H54 (cell line): ENCODE measurements around the gene MGLL.
A peak's percentile ranks its signal among the peaks of the same experiment; 100 is the strongest.

Source experiments
- DNase-seq: peaks from one replicate; pipeline ENCODE4 v3.0.0; 2011; ENCODE audit warnings: low spot score, mixed read lengths; ENCODE audit not compliant: insufficient read length
- FAIRE-seq: peaks from 3 replicates; lab custom pipeline; 2011; peaks lifted over from hg19 to GRCh38; lab: Jason Lieb, UNC
- POLR2A ChIP-seq: IDR thresholded peaks from 2 replicates; pipeline ENCODE4 v1.6.1; 2011; ENCODE audit warnings: low read depth, mild to moderate bottlenecking, low read length

MGLL gene

DNA sequence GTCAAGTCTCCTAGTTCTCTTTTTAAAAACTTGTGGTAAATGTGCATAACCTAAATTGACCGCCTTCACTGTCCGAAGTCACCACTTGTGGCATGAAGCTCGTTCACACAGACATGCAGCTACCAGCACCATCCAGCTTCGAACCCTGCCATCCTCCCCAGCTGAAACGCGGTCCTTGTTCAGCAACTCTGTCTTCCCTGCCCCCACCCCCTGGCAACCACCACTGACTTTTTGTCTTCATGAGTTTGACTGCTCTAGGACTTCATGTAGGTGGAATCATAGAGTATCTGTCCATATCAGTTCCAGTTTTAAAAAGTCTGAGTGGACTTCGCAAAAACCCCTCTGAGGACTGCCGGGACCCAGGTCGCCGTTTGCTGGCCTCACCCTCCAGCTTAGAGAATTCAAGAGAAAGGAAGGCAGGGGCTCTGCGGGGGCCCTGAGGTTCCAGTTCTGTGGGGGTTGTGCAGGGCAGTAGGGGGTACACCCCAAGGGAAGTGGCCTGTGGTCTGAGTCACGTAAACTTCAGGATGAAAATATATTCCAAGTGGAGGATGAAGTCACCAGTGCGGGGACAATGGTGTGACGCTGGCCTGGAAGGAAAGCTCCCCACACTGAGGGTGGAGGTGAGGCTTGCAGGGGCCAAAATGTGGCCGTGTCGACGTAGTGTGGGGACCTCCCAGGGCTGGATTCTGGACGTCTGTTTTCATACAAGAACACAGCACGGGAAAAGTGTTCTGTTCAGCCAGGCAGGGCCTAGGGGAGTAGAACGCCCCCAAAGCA lies 82.0 kb downstream of the MGLL start:
- FAIRE-seq (no peak), DNase-seq (no peak)
- TF ChIP-seq POLR2A, result no peak

DNA sequence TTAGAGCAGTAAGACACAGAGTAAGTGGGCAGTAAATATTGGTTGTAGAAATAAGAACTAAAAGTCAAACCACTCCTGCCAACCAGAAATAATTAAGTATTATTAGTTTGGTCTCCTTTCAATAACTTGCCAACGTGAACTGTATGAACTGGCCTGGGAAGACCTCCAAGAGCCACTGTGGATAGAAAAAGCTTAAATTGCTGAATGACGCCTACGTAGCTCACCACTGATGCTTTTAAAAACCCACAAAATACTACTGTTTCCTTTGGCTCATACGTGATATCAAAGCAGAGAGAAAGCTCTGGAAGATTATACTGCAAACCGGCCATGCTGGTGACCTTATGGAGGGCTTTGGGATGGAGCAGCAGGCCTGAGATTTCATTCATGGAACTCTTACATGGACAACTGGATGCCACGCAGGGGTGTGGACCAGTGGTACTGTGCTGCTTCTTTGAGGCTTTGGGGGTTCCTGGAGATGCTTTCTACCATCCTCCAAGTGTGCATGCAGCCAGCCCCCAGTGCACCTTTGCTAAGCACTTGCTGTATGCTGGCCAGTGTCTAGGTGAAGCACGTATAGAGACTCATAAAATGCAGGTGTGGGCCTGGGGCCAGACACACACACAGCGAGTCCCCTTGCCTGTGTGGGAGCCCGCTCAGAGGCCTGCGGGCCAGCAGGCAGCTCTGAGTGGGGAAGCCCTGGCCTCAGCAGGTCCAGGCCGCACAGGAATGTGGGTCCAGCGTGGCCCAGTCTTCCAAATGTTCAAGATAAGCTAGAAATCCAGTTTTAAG lies 82.8 kb downstream of the MGLL start:
- no peak for FAIRE-seq
- DNase-seq, result no peak
- TF ChIP-seq POLR2A, result no peak

DNA sequence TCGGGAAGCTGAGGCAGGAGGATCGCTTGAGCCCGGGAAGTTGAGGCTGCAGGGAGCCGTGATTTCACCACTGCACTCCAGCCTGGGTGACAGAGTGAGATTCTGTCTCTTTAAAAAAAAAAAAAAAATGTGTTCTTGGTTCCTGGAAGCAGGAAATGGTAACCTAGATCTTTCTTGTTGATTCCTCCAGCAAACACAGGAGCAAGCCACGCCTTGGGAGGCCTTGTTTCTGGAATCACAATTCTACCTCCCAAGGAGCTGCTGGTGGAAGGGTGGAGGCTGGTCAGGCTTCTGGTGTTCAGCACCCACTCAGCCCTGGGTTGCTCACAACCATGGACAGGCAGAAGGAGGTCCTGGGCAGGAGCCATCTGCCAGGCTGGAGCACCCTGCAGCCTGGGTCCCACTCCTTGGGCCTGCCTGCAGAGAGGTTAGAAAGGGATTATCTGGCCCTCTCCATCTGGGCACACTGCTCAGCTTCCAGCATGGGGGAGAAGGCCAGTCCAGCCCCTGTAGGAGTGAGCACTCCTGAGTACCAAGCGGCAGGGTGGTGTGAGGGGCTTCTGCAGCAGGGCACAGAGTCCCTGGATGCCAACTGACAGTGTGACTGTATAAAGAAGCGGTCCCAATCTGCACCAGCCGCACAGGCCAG lies 84.0 kb downstream of the MGLL start:
- FAIRE-seq, result no peak
- no peak for TF ChIP-seq POLR2A
- DNase-seq, result peak; percentile 47

DNA sequence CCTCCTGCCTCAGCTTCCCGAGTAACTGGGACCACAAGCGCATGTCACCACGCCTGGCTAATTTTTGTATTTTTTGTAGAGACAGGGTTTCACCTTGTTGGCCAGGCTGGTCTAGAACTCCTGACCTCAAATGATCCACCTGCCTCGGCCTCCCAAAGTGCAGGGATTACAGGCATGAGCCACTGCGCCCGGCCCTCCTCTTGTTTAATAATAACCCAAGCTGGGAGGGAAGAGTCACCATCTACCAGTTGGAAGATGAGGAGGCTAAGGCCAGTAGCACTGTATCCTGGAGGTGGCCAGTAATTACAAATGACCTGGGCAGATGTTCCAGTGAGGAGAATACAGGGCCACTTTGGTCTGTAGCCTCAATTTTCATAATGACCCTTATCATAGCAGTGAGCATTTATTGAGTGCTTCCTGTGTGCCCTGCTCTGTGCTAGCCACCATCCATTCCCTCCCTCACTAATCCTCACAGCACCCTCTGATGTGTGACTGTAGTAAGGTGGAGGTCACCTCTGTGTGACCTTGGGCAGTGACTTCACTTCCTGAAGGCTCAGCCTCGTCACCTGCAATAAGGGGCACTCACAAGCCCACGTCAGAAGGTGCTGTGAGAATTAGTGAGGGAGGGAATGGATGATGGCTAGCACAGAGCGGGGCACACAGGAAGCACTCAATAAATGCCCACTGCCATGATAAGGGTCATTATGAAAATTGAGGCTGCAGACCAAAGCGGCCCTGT lies 85.3 kb downstream of the MGLL start:
- TF ChIP-seq POLR2A, result no peak
- no peak for FAIRE-seq

DNA sequence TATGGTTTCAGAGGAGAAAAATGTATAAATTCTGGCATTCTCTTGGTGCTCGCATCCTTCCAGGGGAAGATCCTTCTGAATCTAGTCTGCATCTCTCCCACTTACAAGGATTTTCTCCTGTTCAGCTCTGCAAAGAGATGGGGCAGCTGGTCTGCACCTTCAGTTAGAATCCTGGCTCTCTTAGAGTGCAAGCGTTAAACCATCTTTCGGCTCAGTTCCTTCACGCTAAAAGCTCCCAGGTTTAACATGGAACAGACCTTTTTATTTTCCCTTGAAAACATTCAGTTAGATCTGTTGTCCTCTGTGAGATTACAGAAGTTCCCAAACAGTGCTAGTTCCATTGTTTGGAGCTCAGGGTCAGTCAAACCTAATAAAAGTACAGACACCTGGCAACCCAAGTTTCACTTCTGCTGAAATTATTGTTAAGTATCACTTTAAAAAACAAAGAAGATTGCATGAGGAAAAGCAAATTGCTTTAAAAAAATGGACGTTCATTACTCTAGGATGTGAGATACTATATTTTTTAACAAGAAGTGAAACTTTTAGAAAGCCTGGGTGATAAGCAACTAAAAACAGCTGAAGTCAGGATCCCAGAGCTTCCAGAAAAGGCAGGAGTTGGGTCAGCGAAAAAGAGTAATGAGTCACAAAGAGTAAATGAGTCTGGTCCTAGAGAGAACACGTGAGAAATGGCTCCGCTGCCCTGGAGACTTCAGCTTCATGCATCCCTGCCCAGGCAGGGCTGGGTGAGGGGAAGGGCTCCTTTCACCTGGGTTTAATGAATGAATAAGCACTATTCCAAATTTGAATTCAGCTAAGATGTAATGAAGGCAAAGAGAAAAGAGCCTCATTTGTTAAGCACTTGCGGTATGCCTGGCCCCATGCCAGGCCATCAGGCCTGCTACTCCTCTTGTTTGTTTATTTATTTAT lies 86.3 kb downstream of the MGLL start:
- no peak for TF ChIP-seq POLR2A
- DNase-seq (peak; percentile 26), FAIRE-seq (no peak)

More for the DNA sequence above, 85.3 kb downstream of the MGLL start:
- no peak for DNase-seq

DNA sequence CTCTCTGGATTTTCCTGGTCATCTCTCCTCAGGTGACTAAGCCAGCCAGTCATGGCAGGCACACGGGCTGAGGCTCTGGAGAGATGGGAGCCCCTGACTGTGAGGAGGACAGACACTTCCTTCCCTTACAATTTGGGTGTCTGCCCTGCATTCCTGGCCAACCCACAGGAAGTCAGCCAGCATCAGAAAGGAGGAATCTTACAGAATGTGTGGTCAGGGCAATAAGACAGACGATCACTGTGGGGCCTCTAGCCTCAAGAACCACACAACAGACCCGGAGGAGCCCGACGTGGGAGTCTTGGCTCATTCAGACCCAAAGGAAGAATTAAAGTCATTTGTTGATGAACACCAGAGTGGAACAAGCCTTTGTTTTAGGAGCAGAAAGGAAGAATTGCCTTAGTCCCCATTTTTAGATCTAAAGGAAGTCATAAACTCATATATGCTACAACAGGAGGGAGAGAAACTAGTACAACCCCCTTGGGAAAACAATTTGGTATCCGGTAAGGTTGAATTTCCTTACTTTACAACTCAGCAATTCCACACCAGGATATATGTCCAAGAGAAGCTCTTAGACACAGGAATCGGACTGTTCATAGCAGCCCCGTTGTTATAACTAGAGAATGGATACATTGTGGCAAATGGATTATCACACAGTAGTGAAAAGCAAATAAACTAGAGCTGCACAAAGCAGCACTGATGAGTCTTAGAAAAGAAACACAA lies 87.4 kb downstream of the MGLL start:
- no peak for TF ChIP-seq POLR2A
- peak; percentile 80 for DNase-seq
- FAIRE-seq, result peak; percentile 94

DNA sequence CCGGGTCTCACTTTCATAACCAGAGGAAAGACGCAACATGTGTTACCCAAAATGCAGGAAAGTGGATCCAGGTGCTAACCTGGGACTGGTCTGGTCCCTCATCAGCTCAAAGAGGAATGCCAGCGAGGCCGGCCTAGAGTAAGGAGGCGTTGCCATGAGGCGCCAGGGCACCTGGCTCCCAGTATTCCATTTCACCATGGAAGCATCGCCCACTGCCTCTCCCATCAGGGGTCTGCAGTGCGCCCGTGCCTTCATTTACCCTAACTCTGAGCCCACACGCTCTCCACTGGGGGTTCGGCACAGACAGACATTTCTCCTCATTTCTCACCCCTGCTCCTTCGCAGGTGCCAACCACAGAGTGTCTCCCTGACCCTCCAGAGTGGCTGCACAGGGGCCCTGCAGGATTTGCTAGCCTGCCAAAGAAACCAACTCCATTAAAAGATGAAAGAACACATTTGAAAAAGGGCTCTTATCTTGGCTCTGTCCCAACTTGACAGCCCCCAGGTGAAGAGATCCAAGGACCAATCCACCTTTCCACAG lies 88.1 kb downstream of the MGLL start:
- FAIRE-seq (no peak), DNase-seq (no peak)
- TF ChIP-seq POLR2A, result no peak

DNA sequence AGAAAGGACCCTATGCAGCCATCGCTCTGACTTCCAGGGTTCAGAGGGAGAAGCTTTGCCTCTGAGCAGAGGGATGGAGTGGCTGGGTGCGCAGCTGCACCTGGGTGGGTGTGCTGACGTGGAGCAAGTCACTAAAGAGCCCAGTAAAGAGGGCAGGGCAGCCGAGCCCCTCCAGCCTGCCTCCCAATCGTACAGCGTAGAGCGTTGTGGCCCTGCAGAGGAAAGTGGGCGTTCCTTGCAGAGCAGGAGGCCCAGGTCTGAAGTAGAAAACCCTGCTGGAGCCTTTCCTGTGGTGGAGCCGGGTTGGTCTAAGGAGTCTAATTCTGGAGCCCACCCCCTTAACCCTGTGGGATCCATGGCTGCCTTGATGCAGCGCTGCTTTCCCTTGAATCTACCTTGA lies 88.5 kb downstream of the MGLL start:
- FAIRE-seq, result no peak
- TF ChIP-seq POLR2A, result no peak
- no peak for DNase-seq

DNA sequence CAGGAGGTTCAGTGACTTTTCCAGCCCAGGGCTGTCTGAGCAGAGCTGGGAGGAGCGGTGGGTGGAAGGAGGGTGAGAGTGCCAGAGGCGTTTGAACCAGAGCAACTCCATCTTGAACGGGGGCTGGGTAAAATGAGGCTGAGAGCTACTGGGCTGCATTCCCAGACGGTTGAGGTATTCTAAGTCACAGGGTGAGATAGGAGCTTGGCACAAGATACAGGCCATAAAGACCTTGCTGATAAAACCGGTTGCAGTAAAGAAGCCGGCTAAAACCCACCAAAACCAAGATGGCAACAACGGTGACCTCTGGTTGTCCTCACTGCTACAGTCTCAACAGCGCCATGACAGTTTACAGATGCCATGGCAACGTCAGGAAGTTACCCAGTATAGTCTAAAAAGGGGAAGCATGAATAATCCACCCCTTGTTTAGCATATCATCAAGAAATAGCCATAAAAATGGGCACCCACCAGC lies 89.4 kb downstream of the MGLL start:
- 0 out of 2 replicates have a peak, but pooled peaks have one; percentile 12 for TF ChIP-seq POLR2A
- DNase-seq, result no peak
- no peak for FAIRE-seq

DNA sequence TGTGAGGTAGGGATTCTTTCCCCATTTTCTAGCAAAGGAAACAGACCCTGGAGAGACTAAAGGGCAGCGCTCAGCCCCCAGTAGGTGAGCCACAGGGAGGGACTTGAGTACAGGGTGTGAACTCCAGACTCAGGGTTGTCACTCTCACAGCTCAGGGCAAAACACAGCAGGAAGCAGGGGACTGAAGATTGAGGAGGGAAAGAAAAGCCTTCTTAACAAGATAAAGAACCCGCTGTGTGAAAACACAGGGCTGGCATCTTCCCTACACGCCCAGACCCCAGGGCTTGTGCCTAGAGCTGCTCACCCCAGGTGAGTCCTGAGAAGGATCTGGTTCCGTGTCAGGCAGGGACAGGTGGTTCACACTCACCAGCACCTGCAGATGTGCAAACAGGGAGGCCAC lies 90.0 kb downstream of the MGLL start:
- no peak for TF ChIP-seq POLR2A
- no peak for FAIRE-seq
- DNase-seq, result no peak

DNA sequence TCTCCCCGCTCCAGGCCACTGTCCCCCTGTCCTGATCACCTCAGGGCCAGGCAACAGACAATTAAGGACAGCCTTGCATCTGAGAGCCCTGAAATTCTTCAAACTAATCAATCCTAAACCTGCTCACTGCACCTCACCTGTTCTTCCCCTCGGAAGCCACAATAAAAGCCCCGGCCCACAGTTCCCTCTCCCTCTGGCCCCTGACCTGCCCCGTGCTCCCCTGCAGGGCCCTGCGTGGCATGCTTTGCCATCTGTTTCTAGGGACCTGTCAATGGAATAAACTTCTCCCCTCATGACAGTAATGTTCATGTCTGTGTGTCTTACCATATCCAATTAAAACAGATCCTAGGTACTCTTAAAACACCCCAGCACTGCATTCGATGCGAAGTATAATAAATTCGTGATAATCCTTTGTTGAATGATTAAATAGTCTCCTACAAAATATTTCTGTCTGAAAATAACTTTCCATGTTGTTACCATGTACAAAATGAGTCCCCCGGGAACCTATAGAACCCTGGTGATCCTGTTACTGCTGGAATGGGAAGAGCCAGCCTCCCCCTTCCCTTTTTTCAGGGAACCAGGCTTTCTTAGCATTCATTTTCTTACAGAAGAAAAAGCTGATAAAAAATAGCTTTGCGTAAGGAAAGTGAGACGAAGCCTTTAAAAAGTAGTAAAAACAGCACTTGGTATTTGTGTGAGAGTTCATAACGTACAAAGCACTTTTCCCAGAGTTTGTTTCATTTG lies 90.6 kb downstream of the MGLL start:
- TF ChIP-seq POLR2A, result no peak
- FAIRE-seq, result no peak
- DNase-seq, result no peak
